Activated T-cell treated with anti-CD3 and anti-CD28 coated beads for 1 hour (primary cell): ENCODE results near the gene PLXNA4.
"Not testable (repeated sequence)": the region's sequence is repeated elsewhere in the genome, so short reads cannot be mapped to it uniquely, and the experiment has no call there.

ENCODE experiments used
- DNase-seq: peaks from one replicate; pipeline ENCODE4 v3.0.0-alpha.2; 2020; ENCODE audit warnings: low read depth

The PLXNA4 gene

DNA sequence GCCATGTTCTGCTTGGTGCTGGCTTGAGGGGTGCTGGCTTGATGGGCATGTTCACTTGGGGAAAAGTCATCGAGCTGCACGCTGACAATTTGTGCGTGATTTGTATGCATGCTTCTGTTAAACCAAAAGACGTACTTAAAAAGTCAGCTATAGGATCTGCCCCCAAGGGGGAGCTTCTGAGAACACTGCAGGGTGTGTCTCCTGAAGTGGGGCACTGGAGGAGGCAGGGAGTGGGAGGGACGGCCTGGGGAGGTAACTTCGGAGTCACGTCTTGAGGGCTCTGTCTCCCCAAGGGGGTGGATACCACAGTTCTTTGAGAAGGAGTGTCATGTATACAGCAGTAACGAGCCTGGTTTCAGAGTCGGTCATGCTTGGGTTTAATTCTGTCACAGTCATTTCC, 406.5 kb downstream of the PLXNA4 start:
- DNase-seq, result no peak

DNA sequence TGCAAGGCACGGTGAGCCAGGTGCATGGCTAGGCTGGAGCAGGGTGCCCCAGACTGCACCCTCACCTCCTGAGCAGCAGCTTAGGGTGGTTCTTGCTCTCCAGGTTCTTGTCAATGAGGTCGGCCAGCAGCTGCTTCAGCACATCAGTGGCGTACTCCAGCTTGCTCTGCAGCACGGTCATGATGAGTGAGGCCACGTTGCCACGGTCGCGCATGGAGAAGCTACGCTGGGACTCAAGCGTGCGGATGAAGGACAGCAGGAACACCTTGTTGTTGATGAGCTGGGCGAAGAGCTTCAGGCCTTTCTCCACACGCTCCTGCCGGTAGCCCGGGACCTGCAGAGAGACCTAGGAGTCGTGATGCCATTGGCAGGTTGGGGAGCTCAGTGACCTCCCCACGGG, 408.0 kb downstream of the PLXNA4 start:
- DNase-seq, result no peak

DNA sequence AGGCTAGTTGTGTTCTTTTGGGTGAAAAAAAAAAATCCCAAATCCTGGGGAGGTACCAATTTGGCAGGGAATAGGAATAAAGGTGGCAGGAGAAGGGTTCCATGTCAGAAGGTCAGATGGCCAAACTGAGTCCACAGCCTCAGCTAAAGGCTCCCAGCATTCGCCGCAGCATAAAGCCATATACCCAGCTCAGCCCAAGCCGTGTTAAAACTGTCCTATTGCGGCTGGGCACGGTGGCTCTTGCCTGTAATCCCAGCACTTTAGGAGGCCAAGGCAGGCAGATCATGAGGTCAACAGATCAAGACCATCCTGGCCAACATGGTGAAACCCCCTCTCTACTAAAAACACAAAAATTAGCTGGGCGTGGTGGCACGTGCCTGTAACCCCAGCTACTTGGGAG, 410.6 kb downstream of the PLXNA4 start:
- DNase-seq, result not testable (repeated sequence)

DNA sequence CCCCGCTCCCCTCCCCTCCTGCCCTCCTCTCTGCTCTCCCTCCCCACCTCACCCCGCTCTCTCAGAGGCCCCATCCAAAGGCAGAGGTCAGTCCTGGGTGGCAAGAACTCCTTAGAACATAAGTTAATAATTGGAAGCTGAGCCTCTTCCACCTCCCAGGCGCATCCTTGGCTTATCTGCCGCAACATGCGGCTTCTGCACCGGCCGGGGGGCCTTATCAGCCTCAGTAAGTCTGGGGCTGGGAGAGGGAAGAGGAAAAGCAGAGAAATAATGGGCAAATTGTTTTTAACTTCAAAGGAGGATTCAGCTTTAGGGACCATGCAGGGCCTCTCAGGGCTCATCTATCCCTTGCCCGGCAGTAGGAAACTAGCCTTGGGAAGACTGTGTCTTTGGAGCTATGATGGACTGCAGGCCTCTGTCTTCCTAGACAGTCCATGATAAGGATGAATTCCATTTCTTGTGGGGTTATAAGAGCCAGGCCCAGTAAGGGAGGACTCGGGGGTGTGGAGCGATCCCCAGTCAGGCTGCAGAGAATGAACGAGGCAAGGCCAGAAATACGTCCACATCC, 411.6 kb downstream of the PLXNA4 start:
- DNase-seq, result no peak

DNA sequence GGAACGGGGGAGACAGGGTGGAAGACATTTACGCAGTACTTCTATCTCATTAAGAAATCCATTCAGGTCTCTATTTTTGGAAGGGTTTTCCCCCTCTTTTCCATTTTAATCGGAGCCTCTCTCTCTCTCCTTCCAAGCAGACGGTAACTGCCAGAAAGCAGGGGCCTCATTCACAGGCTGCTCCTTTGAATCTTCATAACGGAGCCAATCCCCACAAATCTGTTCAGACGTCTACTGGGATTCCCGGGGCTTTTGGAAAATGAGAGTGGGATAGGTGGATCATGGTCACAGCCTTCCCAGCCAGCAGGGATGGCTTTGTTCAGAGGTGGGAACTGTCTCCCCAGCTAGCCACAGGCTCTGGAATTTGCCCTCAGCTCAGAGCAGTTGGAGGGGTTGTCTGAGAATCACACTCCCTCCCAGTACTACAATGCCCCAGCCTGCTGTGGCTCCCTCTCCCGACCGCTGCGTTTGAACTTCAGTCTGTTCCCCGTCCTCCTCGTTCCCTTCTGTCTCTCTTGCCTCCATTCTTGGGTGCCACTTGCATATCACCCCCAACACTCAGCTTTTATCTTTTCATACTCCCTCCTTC, 413.6 kb downstream of the PLXNA4 start:
- DNase-seq, result no peak

DNA sequence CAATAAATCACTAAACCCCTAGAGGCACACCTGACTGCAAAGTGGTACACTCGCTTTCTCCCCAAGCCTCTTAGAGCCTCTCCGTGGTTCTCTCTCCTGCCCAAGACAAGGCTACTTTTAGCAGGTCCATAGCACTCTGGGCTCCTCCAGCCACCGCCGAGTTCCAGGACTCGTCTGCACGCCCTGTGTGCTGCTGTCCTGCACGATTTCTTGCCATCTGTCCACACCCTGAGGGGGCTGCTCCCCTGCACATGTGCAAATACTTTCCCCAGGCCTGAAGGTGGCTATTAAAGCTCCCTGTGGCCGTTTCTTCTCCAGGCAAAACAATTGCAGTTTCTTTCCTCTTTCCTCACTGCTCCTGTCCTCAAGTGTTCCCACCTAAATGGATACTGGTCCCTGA, 414.3 kb downstream of the PLXNA4 start:
- no peak for DNase-seq

DNA sequence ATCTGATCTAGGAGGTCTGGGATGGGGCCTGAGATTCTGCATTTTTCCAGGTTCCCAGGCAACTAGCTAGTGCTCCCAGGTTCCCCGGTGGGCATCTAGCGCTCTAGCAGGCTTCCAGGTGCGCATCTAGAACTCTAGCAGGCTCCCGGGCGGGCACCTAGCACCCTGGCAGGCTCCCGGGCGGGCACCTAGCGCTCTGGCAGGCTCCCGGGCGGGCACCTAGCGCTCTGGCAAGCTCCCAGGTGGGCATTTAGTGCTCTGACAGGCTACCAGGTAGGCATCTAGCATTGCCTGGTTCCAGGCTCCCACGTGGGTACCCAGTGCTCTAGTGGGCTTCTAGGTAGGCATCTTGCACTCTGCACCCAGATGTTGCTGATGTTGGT, 414.7 kb downstream of the PLXNA4 start:
- DNase-seq, result no peak

DNA sequence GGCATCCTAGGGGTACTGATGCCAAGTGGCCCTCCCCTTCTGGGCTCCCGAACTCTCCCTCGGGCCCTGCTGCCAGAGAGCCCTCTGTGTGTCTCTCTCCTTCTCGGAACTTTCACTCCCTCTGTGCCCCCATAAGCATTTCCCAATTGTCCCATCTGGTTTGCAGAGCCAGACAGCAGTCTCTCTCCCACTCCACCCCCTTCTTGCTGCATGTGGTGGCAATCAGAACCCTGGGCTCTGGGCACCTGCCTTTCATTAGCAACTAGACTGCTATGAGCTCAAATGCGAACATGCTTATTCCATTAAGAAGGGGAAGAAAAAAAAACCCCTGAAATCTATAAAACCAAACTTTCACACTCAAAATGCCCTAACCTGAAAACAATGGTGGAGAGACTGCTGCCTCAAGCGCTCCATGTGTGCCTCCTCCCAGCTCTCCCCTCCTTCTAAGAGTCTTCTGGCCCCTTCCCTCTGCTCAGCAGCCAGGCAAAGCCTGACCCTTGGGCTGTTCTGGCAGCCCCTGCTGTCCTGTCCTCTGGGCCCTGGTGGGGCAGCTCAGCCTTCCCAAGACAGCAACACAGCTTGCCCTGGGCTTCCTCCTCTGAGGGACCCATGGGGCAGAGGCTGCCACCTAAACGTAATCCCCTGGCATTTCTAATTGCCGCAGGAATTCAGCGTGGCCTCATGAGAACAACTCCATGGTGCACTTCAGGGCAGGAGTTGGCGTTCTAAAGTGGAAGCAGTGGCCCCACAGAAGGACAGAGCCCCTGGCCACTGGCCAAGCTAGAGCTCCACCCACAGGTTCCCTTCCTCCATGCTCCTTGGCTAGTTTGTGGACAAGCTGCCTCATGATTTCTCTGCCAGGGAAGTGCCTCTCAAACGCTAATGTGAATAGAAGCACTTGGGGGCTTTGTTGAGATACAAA, 415.4 kb downstream of the PLXNA4 start:
- no peak for DNase-seq

DNA sequence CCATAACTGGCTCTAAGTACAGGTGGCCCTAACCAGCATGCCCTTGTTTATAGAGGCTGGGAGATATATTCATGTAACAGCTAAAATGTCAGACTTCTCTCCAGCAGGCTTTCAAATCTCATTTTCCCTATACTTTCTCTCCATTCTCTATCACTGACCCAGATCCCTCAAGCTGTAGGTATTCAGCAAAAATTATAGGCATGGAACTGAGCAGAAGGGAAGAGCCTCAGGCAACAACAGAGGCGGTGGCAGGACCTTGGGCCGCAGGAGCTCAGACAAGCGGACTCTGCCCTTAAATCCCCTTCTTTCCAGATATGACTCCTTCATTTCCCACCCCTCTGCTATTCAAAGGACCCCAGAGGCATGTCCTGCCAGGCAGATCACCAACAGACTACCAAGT, 417.4 kb downstream of the PLXNA4 start:
- no peak for DNase-seq

DNA sequence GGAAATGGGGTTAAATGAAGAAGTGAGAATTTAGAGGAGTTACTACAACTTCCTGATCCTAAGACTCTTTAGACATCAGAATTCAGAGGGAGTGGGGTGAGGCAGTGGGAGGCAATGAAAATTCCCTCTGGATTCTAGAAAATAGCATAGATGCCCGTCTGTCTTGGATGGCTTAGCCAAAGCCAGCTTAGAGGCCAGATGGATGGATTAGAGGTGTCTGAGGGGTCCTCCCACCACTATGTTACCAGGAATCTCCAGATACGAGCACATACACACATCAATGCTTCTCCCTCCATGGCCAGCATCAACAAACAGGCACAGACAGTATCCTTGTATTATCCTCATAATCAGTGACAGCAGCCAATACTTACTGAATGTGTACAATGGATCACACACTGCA, 418.1 kb downstream of the PLXNA4 start:
- DNase-seq, result no peak

DNA sequence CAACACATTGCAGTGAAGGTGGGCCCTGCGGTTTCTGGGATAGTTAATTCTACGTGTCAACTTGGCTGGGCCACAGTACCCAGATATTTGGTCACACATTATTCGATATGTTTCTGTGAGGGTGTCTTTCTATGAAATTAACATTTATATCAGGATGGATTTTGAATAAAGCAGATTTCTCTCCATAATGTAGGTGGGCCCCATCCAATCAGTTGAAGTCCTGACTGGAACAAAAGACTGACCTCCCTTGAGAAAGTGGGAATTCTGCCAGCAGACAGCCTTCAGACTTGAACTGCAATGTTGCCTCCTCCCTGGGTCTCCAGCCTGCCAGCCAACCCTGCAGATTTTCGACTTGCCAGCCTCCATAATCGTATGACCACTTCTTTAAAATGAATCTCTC, 420.6 kb downstream of the PLXNA4 start:
- no peak for DNase-seq

DNA sequence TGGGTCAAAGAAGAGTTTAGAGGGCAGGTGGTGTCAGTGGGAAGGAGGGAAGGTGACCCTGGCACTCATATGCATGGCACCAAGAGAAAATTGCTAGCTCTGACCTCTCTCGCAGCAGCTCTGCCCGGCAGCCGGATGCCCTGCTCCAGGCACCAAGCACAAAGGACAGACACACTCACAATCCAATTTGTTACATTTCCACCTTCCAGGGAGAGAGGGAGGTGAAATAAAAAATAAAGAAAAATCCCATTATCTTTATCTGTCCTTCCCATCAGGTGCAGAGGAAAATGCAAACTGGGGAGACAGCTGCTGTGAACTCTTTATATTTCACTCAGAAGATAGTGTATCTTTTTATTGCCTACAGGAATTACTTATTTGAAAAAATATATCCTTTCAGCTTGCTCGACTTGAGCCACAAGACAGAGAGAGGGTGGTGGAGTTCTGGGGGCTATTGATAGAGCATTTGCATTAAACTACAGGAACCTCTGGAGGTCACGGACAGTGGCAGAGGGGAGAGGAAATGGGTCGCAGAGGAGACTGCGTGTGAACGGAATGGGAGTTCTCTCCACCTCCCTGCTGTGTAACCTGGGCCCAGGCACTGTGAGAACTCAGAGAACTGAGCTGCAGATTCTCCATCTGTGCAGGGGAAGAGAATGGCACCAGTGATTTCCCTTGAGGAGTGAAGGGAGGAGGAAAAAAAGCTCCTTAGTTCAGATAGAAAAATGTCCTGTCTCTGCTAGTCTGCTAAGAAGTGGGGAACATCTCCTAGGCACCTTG, 421.4 kb downstream of the PLXNA4 start:
- DNase-seq, result no peak

DNA sequence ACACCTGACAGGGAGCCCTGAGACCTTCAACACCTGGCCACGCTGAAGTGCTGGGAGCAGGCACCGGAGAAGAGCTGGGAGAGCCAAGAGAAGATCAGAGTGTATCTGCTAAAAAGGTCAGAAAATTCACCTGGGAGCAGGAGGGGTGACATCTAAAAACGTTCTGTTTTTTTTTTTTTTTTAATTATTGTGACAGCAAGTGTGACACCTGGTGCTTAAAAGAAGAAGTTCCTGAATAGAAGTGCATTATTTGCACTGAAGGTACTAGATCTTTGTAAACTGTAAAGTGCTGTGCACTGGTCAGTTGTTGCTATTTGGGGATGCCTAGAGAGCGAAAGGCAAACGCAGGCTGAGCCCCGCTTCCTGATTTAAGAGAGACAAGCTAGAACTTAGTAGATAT, 422.0 kb downstream of the PLXNA4 start:
- DNase-seq, result no peak

DNA sequence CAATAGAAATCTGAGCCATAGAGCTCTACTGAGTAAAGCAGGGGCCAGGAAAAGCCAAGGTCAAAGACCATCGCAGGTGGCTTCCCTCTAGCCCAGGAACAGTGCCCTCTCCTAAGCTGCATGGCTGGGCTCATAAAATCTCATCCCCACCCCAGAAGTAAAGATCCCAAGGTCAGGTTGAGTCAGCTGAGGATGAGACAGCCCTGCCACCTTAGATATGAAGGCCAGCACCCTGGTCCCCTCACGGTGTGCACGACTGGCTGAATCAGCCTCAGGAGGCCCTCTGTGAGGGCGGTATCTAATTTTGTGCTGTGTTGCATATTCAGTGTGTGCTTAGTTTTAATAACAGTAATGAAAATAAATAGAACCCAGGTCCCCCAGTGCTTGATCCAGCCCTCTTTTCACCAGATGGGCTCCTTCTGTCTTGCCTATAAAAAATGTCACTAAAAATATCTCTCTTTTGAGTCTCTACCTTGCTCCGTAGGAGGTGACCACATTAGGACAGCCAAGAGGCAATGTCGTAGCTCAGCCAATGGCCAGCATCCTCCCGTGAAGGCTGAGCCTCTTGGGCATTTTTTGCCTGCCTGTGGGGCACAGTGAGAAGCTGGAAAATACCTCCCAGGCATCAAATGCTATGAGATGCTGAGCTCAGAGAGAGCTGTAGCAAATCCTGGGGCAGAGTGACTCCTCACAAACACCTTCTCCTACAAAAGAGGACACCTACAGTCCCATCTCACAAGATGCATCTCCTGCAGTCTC, 424.0 kb downstream of the PLXNA4 start:
- DNase-seq, result no peak

DNA sequence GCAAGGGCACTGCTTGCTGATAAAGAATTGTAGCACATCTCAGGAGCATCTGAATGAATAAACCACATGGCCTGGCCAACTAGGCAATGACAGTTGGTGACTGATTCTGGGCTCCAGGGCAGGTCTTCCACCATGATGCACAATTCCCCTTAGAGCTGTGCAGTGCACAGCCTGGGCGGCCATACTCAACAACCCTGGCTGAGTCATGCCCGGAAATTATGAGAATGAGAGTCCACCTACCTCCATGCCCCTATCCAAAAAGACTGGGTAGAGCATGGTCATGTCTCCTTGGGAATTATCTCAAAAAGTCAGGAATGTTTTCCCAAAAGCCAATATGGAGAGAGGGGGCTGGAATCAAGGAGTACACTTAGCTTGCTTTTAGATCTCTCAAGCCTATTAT, 425.6 kb downstream of the PLXNA4 start:
- no peak for DNase-seq

DNA sequence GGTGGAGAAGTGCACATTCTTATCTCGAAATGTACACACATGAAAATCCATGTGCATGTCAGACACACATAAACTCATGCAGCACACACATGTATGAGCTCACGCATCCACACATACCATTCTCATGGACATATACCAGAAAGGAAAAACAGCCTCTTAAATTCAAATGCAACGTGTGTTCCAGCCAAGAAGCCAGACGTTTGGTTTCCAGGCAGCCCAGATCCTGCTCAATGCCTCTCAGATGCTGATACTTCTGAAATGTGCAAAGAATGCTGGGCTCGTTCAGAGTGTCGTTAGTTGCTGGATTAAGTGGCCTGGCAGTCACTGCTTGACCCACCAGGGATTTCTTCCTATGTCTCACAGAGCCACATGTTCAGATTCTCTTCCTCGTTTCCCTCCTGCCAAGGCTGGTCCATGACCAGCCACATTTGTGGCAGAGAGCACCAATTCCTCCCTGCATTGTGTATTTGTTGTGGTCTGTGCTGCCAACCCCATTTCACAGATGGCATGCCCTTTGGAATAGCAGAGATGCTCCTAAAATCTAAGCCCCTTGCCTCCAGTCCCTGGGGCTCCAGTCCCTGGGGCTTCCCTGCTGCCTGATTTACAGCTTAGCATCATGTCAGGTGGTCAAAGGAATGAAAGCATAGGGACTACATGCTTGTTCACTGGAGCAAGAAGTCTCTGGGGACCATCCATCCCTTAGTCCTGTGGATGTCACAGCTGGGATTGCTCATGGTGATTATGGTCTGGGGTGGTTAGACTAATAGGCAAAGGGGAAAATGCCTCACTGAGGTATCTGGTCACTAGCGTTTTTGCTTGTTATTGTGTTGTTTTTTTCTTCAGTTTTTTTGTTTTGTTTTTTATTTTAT, 426.6 kb downstream of the PLXNA4 start:
- no peak for DNase-seq

DNA sequence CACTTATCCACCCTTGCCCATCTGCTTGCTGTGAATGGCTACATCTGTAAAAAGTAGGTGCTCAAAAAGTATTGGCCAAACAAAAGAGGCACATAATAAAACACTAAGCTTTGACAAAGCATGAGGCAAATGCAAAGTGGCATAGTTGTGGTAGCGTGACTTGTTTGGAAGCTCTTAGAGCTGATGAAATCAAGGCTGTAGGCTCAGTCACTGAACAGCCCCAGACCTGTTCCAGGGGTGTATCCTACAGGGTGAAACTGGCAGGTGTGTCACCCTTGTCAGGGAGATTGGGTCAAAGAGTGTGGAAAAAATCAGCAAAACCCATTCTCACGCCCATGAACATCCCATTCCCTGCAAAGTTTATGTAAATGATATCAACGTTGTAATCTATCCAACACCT, 427.4 kb downstream of the PLXNA4 start:
- no peak for DNase-seq

DNA sequence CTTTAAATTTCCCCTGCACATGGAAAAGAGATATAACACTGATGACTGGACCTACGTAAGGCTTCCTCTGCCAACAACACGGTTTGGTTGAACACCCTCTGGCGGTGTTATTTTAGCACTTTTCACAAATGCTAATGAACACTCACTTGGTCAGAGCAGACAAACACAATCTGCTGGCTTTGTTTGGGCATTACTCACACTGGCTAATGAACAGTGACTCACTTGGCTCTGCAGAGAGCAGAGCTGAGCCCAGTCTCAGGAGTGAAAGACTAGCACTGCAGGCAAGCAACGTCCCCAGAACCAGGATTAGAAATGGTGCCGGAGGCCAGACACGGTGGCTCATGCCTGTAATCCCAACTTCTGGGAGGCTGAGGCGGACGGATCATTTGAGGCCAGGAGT, 430.8 kb downstream of the PLXNA4 start:
- DNase-seq, result no peak

DNA sequence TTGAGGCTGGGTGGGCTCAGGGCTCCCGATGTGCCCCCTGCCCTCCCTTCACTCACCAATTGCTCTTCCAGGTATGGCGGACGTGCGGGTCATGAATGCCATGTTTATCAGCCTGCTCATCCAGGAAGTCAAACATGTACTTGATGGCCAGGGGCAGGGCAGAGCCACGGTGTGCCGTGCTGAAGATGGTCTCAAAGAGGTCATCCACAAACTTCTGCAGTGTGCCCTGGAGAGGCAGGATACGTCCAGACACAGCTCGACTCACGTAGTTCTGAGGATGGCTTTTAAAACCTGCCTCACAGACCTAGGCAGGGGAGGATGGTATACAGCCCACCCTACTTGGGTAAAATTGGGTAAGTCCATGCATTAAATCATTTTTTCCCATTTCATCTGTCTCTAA, 431.2 kb downstream of the PLXNA4 start:
- DNase-seq, result no peak

DNA sequence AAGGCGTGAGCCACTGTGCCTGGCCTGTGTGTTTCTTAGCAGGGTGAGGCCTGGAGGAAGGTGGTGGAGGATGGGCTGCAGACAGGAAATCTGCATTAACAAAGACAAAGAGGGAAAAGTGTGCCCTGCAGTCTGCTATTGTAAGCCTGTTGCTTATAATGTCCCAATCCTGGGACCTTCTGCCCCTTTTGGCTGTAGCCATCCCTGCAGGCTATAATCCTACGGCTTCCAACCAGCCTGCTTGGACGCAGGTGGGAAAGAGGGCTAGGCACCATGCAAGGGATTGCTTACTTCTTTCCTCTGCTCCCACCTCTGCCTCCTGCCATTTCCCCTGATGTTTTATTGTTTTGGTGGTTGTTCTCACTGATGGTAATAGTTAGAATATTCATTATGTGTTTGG, 434.3 kb downstream of the PLXNA4 start:
- DNase-seq, result no peak

DNA sequence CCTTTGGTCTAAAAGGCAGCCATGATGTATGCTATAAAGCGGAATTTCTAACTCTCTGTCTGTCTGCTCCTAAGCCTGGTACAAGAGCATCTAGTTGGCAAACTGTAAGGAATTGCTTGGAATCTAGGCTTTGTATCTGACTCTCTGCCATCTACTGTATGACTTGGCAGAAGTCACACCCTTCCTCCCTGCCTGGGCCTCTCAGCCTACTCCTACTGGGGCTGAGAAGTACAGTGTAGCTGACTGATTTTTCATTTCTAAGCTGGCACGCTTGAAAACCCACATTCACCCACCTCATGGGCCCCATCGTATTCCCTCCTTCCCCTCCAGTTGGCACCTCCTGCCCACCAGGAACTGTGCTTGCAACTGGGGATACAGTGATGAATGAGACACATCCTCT, 435.2 kb downstream of the PLXNA4 start:
- no peak for DNase-seq
